Spleen (tissue), 11 donors: ENCODE data around the gene TLR6. TPM values are rescaled to one million over a fixed set of nuclear protein-coding genes. Genes with fewer than 3 reads are reported as not detected.

ENCODE experiments used
- DNase-seq: peaks from one replicate; pipeline ENCODE4 v3.0.0-alpha.2; 2020
- H3K27ac ChIP-seq, 8 donors: fragments of 200-600 bp; sonication (generic) in 7 of 8; 1 replicate in 4 of 8; 2 replicates in 4 of 8; pipeline versions ENCODE4 v1.5.0 to v1.8.0; 2016 to 2021; ENCODE audit warnings: inconsistent platforms in 4 of 8, mild to moderate bottlenecking in 4 of 8, moderate library complexity in 1 of 8
- H3K27me3 ChIP-seq, 7 donors: fragments of 200-600 bp; sonication (generic) in 6 of 7; replicated peaks in 1 of 7; 1 replicate in 4 of 7; 2 replicates in 3 of 7; pipeline versions ENCODE4 v1.5.0 to v1.8.0; 2016 to 2021; ENCODE audit warnings: inconsistent platforms in 3 of 7, mild to moderate bottlenecking in 1 of 7
- H3K36me3 ChIP-seq, 6 donors: fragments of 200-600 bp; sonication (generic) in 5 of 6; 1 replicate in 4 of 6; 2 replicates in 2 of 6; pipeline versions ENCODE4 v1.5.0 to v1.8.0; 2016 to 2021; ENCODE audit warnings: inconsistent platforms in 2 of 6
- H3K4me1 ChIP-seq, 6 donors: fragments of 200-600 bp; sonication (generic) in 5 of 6; 1 replicate in 3 of 6; 2 replicates in 3 of 6; pipeline versions ENCODE4 v1.5.0 to v1.8.0; 2016 to 2021; ENCODE audit warnings: inconsistent platforms in 3 of 6
- H3K4me3 ChIP-seq, 8 donors: fragments of 200-600 bp; sonication (generic) in 7 of 8; 1 replicate in 4 of 8; 2 replicates in 4 of 8; pipeline versions ENCODE4 v1.5.0 to v1.8.0; 2016 to 2021; ENCODE audit warnings: inconsistent platforms in 4 of 8, mild to moderate bottlenecking in 4 of 8, moderate library complexity in 2 of 8
- H3K9me3 ChIP-seq, 8 donors: fragments of 200-600 bp; sonication (generic) in 7 of 8; 1 replicate in 4 of 8; 2 replicates in 4 of 8; pipeline versions ENCODE4 v1.5.0 to v1.8.0; 2016 to 2021; ENCODE audit warnings: inconsistent platforms in 4 of 8
- CTCF ChIP-seq, 11 experiments: fragments of 200-600 bp in 7 of 11; fragments of 450-650 bp in 4 of 11; sonication (generic) in 4 of 11; IDR thresholded peaks in 8 of 11; conservative IDR thresholded peaks in 3 of 11; 1 replicate in 7 of 11; 2 replicates in 4 of 11; pipeline versions ENCODE4 v1.4.0 to v1.8.0; 2016 to 2021; ENCODE audit warnings: antibody characterized with exemption in 11 of 11, inconsistent platforms in 4 of 11, mild to moderate bottlenecking in 1 of 11
- POLR2A ChIP-seq, 3 donors: fragments of 450-650 bp; IDR thresholded peaks; one replicate each; pipeline ENCODE4 v1.5.1; 2017; ENCODE audit warnings: antibody characterized with exemption in 3 of 3, mild to moderate bottlenecking in 1 of 3
- POLR2AphosphoS5 ChIP-seq, 3 donors: sonication (generic); formaldehyde crosslinking; IDR thresholded peaks; one replicate each; pipeline ENCODE4 v1.5.1; 2017; ENCODE audit warnings: antibody characterized with exemption in 3 of 3
- WGBS, 5 donors: extraction: QIAGEN DNeasy Blood & Tissue Kit in 3 of 5; methylation state at CpG; one replicate each; pipeline versions ENCODE4 v1.1.5 to v1.1.7; 2013 to 2018; 5-methylcytosine and 5-hydroxymethylcytosine counted together
- intact Hi-C: fragments of 100-400 bp; cut with DNase I; formaldehyde crosslinking; loops from one replicate; pipeline ENCODE4 v1.15.0; 2023; ENCODE audit warnings: low total_unique reads
- polyA plus RNA-seq, 3 donors: library from polyadenylated mRNA; stranded (reverse); fragments of 200-250 nt; gene quantifications; one replicate each; pipeline ENCODE4 v1.2.1, GENCODE V29; 2013
- total RNA-seq, 7 donors: library from RNA; depleted of rRNA in 3 of 7; stranded (reverse); fragments of >200 nt in 3 of 7; fragmentation: NEBNext Ultra II Directional in 4 of 7; extraction: Animal tissue kit (Norgen Biotek cat#: 25700) in 4 of 7; gene quantifications; one replicate each; pipeline versions ENCODE4 v1.1.0 to v1.2.1, GENCODE V29; 2016 to 2021
- donor health status: healthy with polysubstance abuse.
- donor health status: DM: no; HTN: no; CAD: no; lungs with moderate emphysema.
- donor health status: DM: no; HTN: no; CAD: no.
- donor health status: Bipolar disorder and iron deficiency.
- donor health status: healthy.
- donor health status: DM: no; HTN: no; CAD: no.
- donor health status: DM: yes; HTN: yes; CAD: no.

Gene TLR6
- total and polyA plus RNA-seq, 10 donors = 5.5 to 55.1 (median 31.7) TPM

DNA sequence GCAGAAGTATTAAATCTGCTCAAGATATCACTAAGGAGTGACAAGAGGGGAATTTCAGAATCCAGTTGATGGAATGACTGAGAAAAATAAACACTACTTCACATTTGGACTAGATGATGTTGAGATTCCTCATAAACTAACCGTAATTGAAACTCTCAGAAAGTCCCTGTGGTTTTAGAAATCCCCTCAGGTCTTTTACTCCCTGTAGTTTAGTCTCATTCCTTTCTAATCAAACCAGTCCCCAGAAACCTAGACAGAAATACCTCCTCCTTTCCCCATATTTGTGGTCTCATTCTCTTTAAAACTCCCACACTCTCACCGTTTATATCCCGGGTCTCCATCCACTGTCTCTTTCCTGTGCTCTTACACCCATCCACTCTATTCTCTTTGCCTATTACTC is 37.0 kb downstream of the TLR6 start:
- Histone ChIP-seq H3K27me3 (no peaks in the 10 kb centered on the region), H3K4me1 (peaks cover 3 to 64% (median 30%) of the 10 kb centered on the region in 6 donors), H3K36me3 (peaks cover 0 to 18% (median 4%) of the 10 kb centered on the region in 6 donors), H3K27ac (peak overlapping the region in 3 of 8 donors; percentile 8 to 46 (median 9)), H3K9me3 (peaks cover 0 to 31% (median 17%) of the 10 kb centered on the region in 8 donors), H3K4me3 (no peak overlapping the region)
- intact Hi-C loops = no loop called here
- 42 to 59% (median 51%) methylated on average over 3 of the region's 3 CpGs for WGBS, 5 donors
- TF ChIP-seq CTCF (IDR thresholded peaks at IDR 0.05 in 8 of 11, conservative IDR thresholded peaks at IDR 0.05 in 3 of 11) (no peak), POLR2AphosphoS5 (IDR thresholded peaks at IDR 0.05) (no peak), POLR2A (IDR thresholded peaks at IDR 0.05) (no peak)
- DNase-seq = no peak

GRCh38 chr4:38818441-38818976 is 38.1 kb downstream of the TLR6 start:
- Histone ChIP-seq H3K4me3 (no peak overlapping the region), H3K27me3 (no peaks in the 10 kb centered on the region), H3K36me3 (peaks cover 0 to 11% (median 0%) of the 10 kb centered on the region in 6 donors), H3K4me1 (peaks cover 3 to 73% (median 33%) of the 10 kb centered on the region in 6 donors), H3K27ac (peak overlapping the region in 4 of 8 donors; percentile 9 to 53 (median 42)), H3K9me3 (peaks cover 0 to 28% (median 21%) of the 10 kb centered on the region in 8 donors)
- TF ChIP-seq POLR2A (IDR thresholded peaks at IDR 0.05) (no peak), CTCF (IDR thresholded peaks at IDR 0.05 in 8 of 11, conservative IDR thresholded peaks at IDR 0.05 in 3 of 11) (no peak), POLR2AphosphoS5 (IDR thresholded peaks at IDR 0.05) (no peak)
- 67 to 77% (median 75%) methylated on average over 5 of the region's 5 CpGs for WGBS, 5 donors
- intact Hi-C loops = no loop called here
- DNase-seq = no peak

- Histone ChIP-seq H3K36me3 (no peaks in the 10 kb centered on the region), H3K4me3 (peak overlapping the region in 1 of 8 donors; percentile 14), H3K4me1 (peaks cover 3 to 90% (median 35%) of the 10 kb centered on the region in 6 donors), H3K9me3 (peaks cover 0 to 18% (median 10%) of the 10 kb centered on the region in 8 donors), H3K27ac (peak overlapping the region; percentile 1 to 90 (median 82)), H3K27me3 (no peaks in the 10 kb centered on the region)
- TF ChIP-seq POLR2AphosphoS5 (IDR thresholded peaks at IDR 0.05) (peak in 1 of 3 donors; percentile 85), CTCF (IDR thresholded peaks at IDR 0.05 in 8 of 11, conservative IDR thresholded peaks at IDR 0.05 in 3 of 11) (no peak)
- intact Hi-C loops = no loop called here
- 50 to 67% (median 55%) methylated on average over 3 of the region's 3 CpGs for WGBS, 5 donors
- no peak for DNase-seq
These were observed 40.5 kb downstream of the TLR6 start for GRCh38 chr4:38815885-38816782.

DNA sequence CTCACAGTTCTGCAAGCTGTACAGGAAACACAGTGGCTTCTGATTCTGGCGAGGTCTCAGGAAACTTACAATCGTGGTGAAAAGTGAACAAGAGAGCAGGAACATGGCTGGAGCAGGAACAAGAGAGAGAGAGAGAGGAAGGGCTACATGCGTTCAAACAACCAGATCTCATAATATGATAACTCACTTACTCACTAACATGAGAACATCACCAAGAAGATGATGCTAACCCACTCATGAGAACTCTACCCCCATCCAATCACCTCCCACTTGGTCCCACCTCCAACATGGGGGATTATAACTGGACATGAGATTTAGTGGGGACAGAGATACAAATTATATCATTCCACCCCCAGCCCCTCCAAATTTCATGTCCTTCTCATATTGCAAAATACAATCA is 42.2 kb downstream of the TLR6 start:
- Histone ChIP-seq H3K27ac (peak overlapping the region in 3 of 8 donors; percentile 81 to 88 (median 85)), H3K36me3 (no peaks in the 10 kb centered on the region), H3K27me3 (no peaks in the 10 kb centered on the region), H3K4me1 (peaks cover 3 to 84% (median 31%) of the 10 kb centered on the region in 6 donors), H3K9me3 (peaks cover 0 to 18% (median 10%) of the 10 kb centered on the region in 8 donors), H3K4me3 (no peak overlapping the region)
- no peak for DNase-seq
- intact Hi-C loops = no loop called here
- WGBS, 5 donors = 26 to 63% (median 40%) methylated on average over 3 of the region's 3 CpGs
- TF ChIP-seq CTCF (IDR thresholded peaks at IDR 0.05 in 8 of 11, conservative IDR thresholded peaks at IDR 0.05 in 3 of 11) (no peak), POLR2A (IDR thresholded peaks at IDR 0.05) (no peak), POLR2AphosphoS5 (IDR thresholded peaks at IDR 0.05) (no peak)
